Ramos (cell line): ENCODE data around the gene PLA2G4A.

Experiments used
- in situ Hi-C: fragments of 300-500 bp; cut with MboI; formaldehyde crosslinking; loops from one replicate; pipeline ENCODE4 v1.14.3; 2022; ENCODE audit warnings: low sequenced_read_pairs; ENCODE audit not compliant: unreplicated experiment

PLA2G4A gene

DNA sequence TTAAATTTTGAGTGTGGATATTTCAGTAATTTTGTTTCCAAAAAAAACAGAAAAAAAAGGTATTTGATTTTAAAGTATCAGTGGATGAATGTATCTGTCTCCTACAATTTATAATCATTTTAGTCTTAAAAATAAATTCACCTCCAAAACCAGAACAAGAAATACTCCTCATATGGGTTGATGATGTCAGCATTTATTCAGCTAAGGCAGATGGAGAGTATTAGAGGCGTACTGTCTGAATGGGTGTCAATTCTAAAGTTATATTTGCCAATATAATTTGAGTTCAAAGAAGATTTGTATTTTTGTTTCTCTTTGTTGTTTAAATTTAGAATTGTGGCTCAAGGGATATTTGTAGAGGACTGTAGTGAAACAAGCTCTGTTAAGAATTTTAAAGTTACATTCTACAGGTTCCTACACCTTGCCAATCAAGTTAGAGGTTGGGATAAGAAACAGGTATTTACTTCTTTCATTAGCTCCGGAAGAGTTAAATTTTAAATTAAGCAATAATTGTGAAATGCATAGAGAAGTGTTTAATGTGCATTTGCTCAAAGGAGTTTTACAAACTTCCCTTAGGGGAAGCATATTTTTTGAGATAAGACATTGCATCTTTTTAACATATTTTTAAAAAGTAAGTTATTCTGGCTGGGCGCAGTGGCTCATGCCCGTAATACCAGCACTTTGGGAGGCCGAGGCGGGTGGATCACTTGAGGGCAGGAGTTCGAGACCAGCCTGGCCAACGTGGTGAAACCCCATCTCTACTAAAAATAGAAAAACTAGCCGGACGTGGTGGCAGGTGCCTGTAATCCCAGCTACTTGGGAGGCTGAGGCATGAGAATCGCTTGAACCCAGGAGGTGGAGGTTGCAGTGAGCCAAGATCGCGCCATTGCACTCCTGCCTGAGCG, 1.2 kb downstream of the PLA2G4A start:
- in situ Hi-C loops, result no loop called here

DNA sequence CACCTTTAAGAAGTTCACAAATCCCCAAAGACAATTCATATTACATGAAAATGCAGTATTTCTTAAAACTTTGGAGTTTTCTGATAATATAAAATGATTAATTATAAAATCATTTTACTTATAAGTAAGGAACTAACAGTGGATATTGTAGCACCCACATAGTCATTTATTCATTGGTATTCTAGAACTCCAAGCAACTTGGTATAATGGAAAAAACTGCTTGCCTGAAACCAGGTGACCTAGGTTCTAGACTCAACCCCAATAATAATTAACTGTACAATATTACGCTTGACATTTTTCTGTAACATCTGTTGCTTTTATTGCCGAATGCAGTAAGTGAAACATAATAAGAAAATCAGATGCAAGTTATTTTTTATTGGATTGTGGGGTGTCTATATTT, 2.4 kb downstream of the PLA2G4A start:
- in situ Hi-C loops, result no loop called here

- in situ Hi-C loops, result no loop called here
These were observed 5.7 kb downstream of the PLA2G4A start for GRCh38 chr1:186834399-186834958.

GRCh38 chr1:186835448-186835847, 6.7 kb downstream of the PLA2G4A start:
- in situ Hi-C loops, result no loop called here

DNA sequence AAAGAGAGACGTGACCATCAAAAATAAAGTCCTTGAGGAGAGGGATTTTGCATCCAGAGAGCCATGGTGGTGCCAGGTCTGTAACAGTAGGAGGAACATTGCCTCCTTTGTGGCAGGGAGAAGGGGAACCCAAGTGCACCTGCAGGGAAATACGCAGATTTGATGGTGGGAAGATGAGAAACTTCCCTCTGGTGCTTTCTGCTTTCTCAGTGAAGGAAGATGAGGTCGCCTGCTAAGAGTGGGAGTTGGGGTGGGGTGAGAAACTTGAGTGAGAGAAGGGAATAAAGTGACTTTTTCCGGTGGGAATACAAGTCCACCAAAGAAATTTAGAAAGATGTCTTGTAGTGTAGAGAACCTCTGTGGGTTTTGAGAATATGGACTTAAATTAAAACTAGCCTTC, 9.1 kb downstream of the PLA2G4A start:
- in situ Hi-C loops, result no loop called here

DNA sequence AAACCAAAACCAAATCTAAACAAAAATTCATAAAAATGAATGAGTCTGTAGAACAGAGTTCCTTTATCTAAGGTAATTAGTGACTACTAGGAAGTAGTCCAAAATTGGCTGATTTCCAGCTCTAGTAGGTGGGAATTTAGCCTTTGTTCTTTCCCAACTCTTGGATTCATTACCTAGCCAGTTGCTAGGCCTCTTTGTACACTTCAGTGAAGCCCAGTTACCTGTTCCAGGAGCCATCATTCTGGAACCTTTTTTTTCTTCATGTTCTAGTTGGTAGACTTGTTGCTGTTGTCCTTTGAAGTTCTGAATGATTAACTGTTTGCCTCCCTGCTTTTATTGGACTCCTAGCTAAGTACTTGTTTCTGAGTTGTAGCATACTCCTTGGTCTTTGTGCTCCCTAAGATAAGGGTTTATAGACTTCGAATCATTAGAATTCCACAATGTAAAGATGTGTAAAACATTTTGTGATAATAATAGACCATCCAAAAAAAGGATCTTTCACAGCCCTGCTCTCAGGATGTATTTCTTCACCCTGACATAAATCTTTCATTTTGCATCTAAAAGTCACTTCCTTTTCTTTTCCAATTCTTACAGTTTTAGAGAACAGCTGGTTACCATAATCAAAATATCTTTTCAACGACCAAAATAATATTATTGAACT, 9.8 kb downstream of the PLA2G4A start:
- in situ Hi-C loops, result no loop called here

DNA sequence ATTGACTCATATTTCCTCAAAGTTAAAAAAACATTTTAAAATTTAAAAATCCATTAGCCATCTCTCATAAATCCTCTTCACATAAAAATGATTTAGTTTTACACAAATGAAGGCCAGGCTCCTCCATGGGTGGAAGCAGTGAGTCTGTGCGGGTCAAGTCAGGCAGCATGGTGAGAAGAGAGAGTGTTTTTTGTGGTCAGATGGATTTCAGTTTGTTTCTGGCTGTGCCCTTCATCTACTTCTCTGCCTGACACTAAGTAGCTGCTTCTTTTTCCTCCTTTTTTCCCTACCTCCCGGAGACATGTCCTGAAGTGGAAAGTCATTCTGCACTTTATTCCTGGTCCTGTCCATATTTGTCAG, 10.3 kb downstream of the PLA2G4A start:
- in situ Hi-C loops, result no loop called here

- in situ Hi-C loops, result no loop called here
These were observed 12.8 kb downstream of the PLA2G4A start for GRCh38 chr1:186841599-186841998.

DNA sequence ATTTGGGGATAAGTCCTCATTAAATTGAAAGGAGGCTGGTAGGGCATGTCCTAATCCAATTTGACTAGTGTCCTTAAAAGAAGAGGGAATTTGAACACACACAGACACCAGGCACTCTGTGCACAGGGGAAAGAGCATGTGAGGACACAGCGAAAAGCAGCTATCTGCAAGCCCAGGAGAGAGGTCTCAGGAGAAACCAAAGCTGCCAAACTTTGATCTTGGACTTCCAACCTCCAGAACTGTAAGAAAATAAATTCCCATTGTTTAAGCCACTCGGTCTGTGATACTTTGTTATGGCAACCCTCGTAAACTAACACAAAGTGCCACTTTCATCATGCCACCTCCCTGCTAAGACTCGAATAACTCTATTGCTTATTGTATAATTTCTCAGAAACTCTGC, 13.8 kb downstream of the PLA2G4A start:
- in situ Hi-C loops, result no loop called here

DNA sequence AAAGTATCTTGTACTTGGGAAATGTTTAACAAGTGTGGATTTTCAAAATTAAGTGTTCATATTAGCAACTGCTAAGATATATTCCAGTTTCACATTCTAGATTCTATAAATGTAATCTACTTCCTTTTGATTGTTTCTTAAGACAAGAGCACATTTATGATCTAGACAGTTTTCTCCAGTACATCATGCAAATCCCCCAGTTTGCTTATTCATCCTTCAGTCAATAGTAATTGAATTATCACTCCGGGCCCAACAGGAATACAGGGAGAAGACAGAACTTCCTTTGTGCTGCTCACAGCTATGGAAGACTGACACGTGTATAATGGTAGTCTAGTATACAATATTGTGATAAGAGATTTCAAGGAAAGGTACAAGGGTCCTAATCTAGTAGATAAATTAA, 14.5 kb downstream of the PLA2G4A start:
- in situ Hi-C loops, result no loop called here

DNA sequence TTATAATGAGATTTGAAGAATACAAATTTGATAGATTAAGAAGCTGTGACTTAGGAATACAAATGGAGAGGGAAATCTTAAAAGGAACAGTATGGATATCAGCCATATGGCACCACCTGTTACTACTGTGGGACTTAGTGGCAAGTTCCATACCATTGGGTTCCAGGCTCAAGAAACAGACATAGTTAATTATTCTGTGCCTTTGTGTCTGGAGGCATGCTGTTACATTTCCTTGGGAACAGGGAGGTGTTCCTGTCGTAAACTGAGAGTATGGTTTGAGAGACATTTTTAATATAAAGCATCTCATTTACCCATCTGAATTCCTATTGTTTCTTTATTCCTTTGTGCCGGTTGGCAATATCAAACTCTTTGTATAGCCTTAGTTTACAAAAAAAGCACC, 15.2 kb downstream of the PLA2G4A start:
- in situ Hi-C loops, result no loop called here

GRCh38 chr1:186845576-186846210, 16.9 kb downstream of the PLA2G4A start:
- in situ Hi-C loops, result no loop called here

- in situ Hi-C loops, result no loop called here
These were observed 19.9 kb downstream of the PLA2G4A start for GRCh38 chr1:186848509-186849130.

- in situ Hi-C loops, result no loop called here
These were observed 20.5 kb downstream of the PLA2G4A start for GRCh38 chr1:186849271-186849671.

DNA sequence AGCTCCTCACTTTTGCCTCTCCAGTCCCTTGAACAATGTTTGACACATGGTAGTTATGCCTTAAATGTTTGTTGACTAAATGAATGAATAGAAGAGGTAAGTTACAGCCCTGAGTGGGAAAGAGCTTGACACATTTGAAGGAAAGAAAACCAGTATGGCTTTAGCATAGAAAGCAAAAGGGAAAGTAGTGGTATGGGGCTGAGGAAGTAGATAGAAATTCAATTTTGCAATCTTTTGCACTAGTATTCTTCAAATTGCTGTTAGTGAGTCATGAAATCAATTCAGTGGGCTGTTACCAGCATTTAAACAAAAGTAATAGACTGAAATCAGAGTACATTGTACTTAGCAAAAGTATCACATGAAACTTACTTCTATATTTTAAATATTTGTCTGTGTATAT, 21.1 kb downstream of the PLA2G4A start:
- in situ Hi-C loops, result no loop called here

GRCh38 chr1:186854102-186854501, 25.4 kb downstream of the PLA2G4A start:
- in situ Hi-C loops, result no loop called here

DNA sequence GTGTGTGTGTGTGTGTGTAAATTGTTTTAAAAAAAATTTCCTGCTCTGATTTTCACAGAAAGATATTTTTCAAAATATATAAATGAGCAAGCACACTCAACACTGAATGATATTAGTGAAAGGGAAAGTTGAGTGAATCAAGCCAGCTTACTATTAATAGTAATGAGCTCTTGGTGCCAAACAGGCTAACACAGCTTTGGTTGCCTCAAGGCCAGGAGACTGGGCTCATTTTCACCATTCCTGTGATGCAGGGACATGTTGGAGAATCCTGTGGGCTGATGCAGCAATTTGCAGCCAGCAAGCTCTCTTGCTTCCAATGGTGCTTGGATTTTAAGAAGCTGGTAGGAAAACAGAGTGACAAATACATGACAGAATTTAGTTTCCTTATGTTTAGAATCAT, 30.2 kb downstream of the PLA2G4A start:
- in situ Hi-C loops, result no loop called here

- in situ Hi-C loops, result no loop called here
These were observed 31.2 kb downstream of the PLA2G4A start for GRCh38 chr1:186859995-186860394.

- in situ Hi-C loops, result no loop called here
These were observed 35.5 kb downstream of the PLA2G4A start for GRCh38 chr1:186864296-186864695.

DNA sequence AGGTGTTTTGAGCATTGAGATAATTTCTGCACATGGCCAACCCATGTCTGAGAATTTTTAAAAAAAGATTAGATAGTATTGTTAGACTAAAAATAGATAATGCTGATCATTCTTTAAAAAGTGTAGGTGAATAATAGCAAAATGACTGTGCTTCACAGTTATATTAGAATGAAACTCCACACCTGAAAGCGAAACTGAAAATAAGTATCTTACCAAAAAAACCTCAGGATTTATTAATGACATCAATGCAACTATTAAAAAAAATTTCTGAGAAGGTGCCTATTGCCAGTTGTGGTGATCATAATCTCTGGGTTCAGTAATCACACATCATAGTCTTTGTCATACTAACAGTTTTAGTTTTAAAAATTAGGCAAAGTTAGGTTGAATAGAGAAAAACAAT, 36.5 kb downstream of the PLA2G4A start:
- in situ Hi-C loops, result no loop called here

DNA sequence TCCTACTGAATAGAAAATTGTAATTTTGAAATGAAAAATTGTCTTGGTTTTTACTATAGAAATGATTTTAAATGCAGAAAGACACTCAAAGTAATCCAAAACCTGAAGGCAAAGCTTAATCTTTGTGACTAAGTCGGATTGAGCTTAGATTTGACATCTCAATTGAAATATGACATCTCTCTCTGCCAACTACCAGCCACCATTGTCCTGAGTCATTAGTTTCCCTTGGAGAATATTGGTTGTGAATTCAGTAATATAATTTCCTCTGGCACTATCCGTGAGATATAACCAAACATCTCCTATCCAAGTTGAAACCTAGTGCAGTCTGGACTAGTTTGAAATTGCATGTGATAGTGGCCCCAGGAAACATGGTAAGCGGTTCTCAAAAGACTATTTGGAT, 37.1 kb downstream of the PLA2G4A start:
- in situ Hi-C loops, result no loop called here
